HL-60 (cell line): ENCODE data around the gene INKA2.

Experiments used
- GABPA ChIP-seq: IDR thresholded peaks from 2 replicates; pipeline ENCODE4 v1.6.1; 2012; ENCODE audit warnings: low read depth
- POLR2AphosphoS5 ChIP-seq: IDR thresholded peaks from 2 replicates; pipeline ENCODE4 v1.6.1; 2012; ENCODE audit warnings: low read depth
- REST ChIP-seq: IDR thresholded peaks from 2 replicates; pipeline ENCODE4 v1.6.1; 2012; ENCODE audit warnings: low read depth; ENCODE audit not compliant: insufficient replicate concordance
- SPI1 ChIP-seq: IDR thresholded peaks from 2 replicates; pipeline ENCODE4 v1.6.1; 2012; ENCODE audit warnings: low read depth, mild to moderate bottlenecking, borderline replicate concordance
- TF ChIP-seq, protein P1 (sequence below): IDR thresholded peaks from one replicate; pipeline ENCODE4 v1.5.1; 2011; ENCODE audit warnings: low read length, control low read depth, inconsistent platforms; ENCODE audit not compliant: insufficient read depth

- TF ChIP-seq, protein P1, sequence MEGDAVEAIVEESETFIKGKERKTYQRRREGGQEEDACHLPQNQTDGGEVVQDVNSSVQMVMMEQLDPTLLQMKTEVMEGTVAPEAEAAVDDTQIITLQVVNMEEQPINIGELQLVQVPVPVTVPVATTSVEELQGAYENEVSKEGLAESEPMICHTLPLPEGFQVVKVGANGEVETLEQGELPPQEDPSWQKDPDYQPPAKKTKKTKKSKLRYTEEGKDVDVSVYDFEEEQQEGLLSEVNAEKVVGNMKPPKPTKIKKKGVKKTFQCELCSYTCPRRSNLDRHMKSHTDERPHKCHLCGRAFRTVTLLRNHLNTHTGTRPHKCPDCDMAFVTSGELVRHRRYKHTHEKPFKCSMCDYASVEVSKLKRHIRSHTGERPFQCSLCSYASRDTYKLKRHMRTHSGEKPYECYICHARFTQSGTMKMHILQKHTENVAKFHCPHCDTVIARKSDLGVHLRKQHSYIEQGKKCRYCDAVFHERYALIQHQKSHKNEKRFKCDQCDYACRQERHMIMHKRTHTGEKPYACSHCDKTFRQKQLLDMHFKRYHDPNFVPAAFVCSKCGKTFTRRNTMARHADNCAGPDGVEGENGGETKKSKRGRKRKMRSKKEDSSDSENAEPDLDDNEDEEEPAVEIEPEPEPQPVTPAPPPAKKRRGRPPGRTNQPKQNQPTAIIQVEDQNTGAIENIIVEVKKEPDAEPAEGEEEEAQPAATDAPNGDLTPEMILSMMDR: no peak
- TF ChIP-seq POLR2AphosphoS5 (no peak), SPI1 (no peak), GABPA (no peak), REST (no peak)
Observed at GRCh38 chr1:111736548-111737215, 2.5 kb downstream of the INKA2 start.
